Common myeloid progenitor, CD34-positive (primary cell): ENCODE results near the gene MAGI2.

Experiments used
- CTCF ChIA-PET: fragments of 350-600 bp; sonication (Branson Sonifier 250); formaldehyde crosslinking; loops from one replicate; lab custom pipeline; 2021; ENCODE audit warnings: antibody characterized with exemption; lab: Charles Lee
- POLR2A ChIA-PET: fragments of 350-600 bp; sonication (Branson Sonifier 250); formaldehyde crosslinking; loops from one replicate; lab custom pipeline; 2021; ENCODE audit warnings: antibody characterized with exemption; lab: Charles Lee
- DNase-seq, 3 donors: peaks; one replicate each; pipeline versions ENCODE4 v3.0.0 to v3.0.0-alpha.2; 2013
- H3K27ac ChIP-seq, 2 experiments: 1 replicate in 1 of 2; 2 replicates in 1 of 2; pipeline ENCODE4 v1.7.0; 2013; ENCODE audit warnings: inconsistent platforms in 2 of 2, low read length in 2 of 2, mild to moderate bottlenecking in 2 of 2, low read depth in 1 of 2, moderate library complexity in 1 of 2; ENCODE audit not compliant: severe bottlenecking in 2 of 2, insufficient read depth in 1 of 2, poor library complexity in 1 of 2
- H3K27me3 ChIP-seq, 5 experiments: replicated peaks in 2 of 5; 1 replicate in 3 of 5; 2 replicates in 2 of 5; pipeline versions ENCODE4 v1.6.1 to v1.7.0; 2013; ENCODE audit warnings: low read length in 4 of 5, mild to moderate bottlenecking in 2 of 5, moderate library complexity in 2 of 5, inconsistent platforms in 1 of 5; ENCODE audit not compliant: insufficient read depth in 5 of 5, control insufficient read depth in 4 of 5
- H3K36me3 ChIP-seq, 4 experiments: 1 replicate in 2 of 4; 2 replicates in 2 of 4; pipeline versions ENCODE4 v1.6.1 to v1.7.0; 2013; ENCODE audit warnings: low read length in 3 of 4, control low read depth in 1 of 4, mild to moderate bottlenecking in 1 of 4; ENCODE audit not compliant: control insufficient read depth in 4 of 4, insufficient read depth in 4 of 4
- H3K4me1 ChIP-seq, 4 experiments: 1 replicate in 3 of 4; 2 replicates in 1 of 4; pipeline versions ENCODE4 v1.6.1 to v1.7.1; 2013; ENCODE audit warnings: low read length in 3 of 4, mild to moderate bottlenecking in 3 of 4, control low read depth in 1 of 4, inconsistent platforms in 1 of 4, moderate library complexity in 1 of 4; ENCODE audit not compliant: control insufficient read depth in 4 of 4, insufficient read depth in 4 of 4; ENCODE audit errors: control extremely low read depth in 1 of 4
- H3K4me3 ChIP-seq, 7 experiments: 1 replicate in 4 of 7; 2 replicates in 3 of 7; pipeline versions ENCODE4 v1.5.1 to v1.7.0; 2013; ENCODE audit warnings: mild to moderate bottlenecking in 7 of 7, low read length in 6 of 7, moderate library complexity in 6 of 7, inconsistent platforms in 2 of 7, low read depth in 2 of 7, control low read depth in 1 of 7; ENCODE audit not compliant: insufficient read depth in 4 of 7, control insufficient read depth in 1 of 7; ENCODE audit errors: extremely low read depth in 1 of 7
- H3K9me3 ChIP-seq, 5 experiments: 1 replicate in 4 of 5; 2 replicates in 1 of 5; pipeline versions ENCODE4 v1.6.1 to v1.7.1; 2013; ENCODE audit warnings: low read length in 4 of 5, mild to moderate bottlenecking in 2 of 5, inconsistent platforms in 1 of 5, low read depth in 1 of 5, moderate library complexity in 1 of 5; ENCODE audit not compliant: control insufficient read depth in 4 of 5, insufficient read depth in 2 of 5; ENCODE audit errors: control extremely low read depth in 1 of 5
- WGBS: methylation state at CpG from one replicate; pipeline ENCODE4 v1.1.5; 2013; ENCODE audit not compliant: insufficient coverage; 5-methylcytosine and 5-hydroxymethylcytosine counted together

The MAGI2 gene

GRCh38 chr7:78493401-78493800, 960.1 kb downstream of the MAGI2 start:
- CTCF ChIA-PET, result interaction anchor here (0.6 to 1.4 kb wide), 2 partner anchors 87 to 805 kb away, joined by 3 read pairs; no protein-coding TSS in a partner anchor
- no peak for DNase-seq
- POLR2A ChIA-PET, result no interaction called here
- H3K9me3 ChIP-seq, result no peaks in the 10 kb centered on the region
- no peaks in the 10 kb centered on the region for H3K4me1 ChIP-seq
- H3K4me3 ChIP-seq, result no peak overlapping the region
- 100% methylated on average over 2 of the region's 3 CpGs for WGBS
- H3K27ac ChIP-seq, result no peak overlapping the region
- H3K27me3 ChIP-seq, result no peaks in the 10 kb centered on the region
- no peaks in the 10 kb centered on the region for H3K36me3 ChIP-seq

DNA sequence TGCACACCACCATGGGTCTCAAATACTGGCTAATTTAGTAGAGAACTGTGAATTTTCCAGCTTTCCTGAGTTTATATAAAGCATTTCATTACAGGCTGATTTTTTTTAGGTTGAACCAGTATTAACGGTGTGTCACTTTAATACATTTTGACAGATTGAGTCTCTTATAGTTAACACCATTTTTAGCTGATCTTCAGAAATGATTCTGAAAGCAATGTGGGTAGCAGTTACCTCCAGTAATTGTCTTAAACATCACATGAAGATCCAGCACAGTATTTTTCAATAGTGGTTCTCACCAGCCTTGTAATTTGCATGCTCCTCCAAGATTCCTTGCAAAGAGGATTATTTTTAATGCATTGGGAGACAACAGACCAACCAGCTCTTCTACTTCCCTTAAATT, 961.3 kb downstream of the MAGI2 start:
- H3K36me3 ChIP-seq, result no peaks in the 10 kb centered on the region
- H3K4me1 ChIP-seq, result no peaks in the 10 kb centered on the region
- DNase-seq, result no peak
- H3K4me3 ChIP-seq, result no peak overlapping the region
- 100% methylated on average over 1 of the region's 1 CpG for WGBS
- ChIA-PET CTCF (no interaction called here), POLR2A (no interaction called here)
- no peaks in the 10 kb centered on the region for H3K9me3 ChIP-seq
- no peaks in the 10 kb centered on the region for H3K27me3 ChIP-seq
- H3K27ac ChIP-seq, result no peak overlapping the region

DNA sequence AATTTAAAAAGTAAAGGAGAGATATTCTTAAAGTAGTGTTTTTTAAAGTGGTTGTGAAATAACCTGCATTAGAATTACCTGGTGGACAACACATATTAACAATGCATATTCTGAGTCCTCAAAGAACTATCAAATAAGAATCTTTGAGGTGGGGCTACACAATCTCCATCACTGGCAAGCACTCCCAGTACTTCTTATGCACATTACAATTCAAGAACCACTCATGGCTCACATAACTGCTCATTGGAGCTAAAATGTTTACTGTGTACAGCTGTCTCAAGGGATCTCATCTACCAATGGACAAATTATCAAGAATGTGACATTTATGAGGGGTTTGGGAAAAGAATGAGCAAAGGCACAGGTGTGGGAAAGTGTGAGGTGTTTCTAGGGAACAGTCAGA, 962.9 kb downstream of the MAGI2 start:
- Histone ChIP-seq H3K27me3 (no peaks in the 10 kb centered on the region), H3K4me1 (no peaks in the 10 kb centered on the region), H3K27ac (no peak overlapping the region), H3K36me3 (no peaks in the 10 kb centered on the region), H3K9me3 (no peaks in the 10 kb centered on the region), H3K4me3 (no peak overlapping the region)
- POLR2A ChIA-PET, result no interaction called here
- no peak for DNase-seq
- CTCF ChIA-PET, result no interaction called here

- ChIA-PET CTCF (no interaction called here), POLR2A (no interaction called here)
- H3K27ac ChIP-seq, result no peak overlapping the region
- H3K4me3 ChIP-seq, result no peak overlapping the region
- H3K27me3 ChIP-seq, result no peaks in the 10 kb centered on the region
- no peaks in the 10 kb centered on the region for H3K4me1 ChIP-seq
- DNase-seq, result no peak
- H3K36me3 ChIP-seq, result no peaks in the 10 kb centered on the region
- 81% methylated on average over 2 of the region's 5 CpGs for WGBS
- no peaks in the 10 kb centered on the region for H3K9me3 ChIP-seq
These were observed 963.8 kb downstream of the MAGI2 start for GRCh38 chr7:78489476-78490240.

- H3K4me3 ChIP-seq, result no peak overlapping the region
- no peak overlapping the region for H3K27ac ChIP-seq
- H3K4me1 ChIP-seq, result no peaks in the 10 kb centered on the region
- H3K27me3 ChIP-seq, result no peaks in the 10 kb centered on the region
- CTCF ChIA-PET, result no interaction called here
- H3K36me3 ChIP-seq, result no peaks in the 10 kb centered on the region
- DNase-seq, result no peak
- no peaks in the 10 kb centered on the region for H3K9me3 ChIP-seq
- 92% methylated on average over 2 of the region's 5 CpGs for WGBS
- POLR2A ChIA-PET, result no interaction called here
These were observed 966.0 kb downstream of the MAGI2 start for GRCh38 chr7:78487464-78487863.

DNA sequence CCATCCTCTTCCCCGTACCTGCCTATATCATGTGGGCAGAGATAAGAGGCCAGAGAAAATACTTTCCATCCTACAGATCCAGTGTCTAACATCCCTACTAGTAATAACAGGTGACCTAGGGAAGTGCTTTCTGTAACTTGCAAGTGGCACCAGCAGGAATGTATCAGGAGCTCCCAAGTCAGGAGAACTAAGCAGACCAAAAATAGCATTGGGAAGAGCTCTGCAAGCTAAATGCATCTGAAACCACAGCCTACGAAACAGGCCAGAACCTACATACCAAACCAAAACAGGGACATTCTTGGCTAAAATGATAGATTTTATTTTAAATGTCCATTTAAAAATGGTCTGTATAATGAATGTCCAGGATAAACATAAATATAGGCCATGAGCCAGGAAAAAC, 974.1 kb downstream of the MAGI2 start:
- ChIA-PET POLR2A (no interaction called here), CTCF (no interaction called here)
- no peaks in the 10 kb centered on the region for H3K36me3 ChIP-seq
- no peak for DNase-seq
- no peak overlapping the region for H3K4me3 ChIP-seq
- H3K27me3 ChIP-seq, result no peaks in the 10 kb centered on the region
- H3K9me3 ChIP-seq, result no peaks in the 10 kb centered on the region
- 100% methylated on average over 1 of the region's 2 CpGs for WGBS
- no peaks in the 10 kb centered on the region for H3K4me1 ChIP-seq
- H3K27ac ChIP-seq, result no peak overlapping the region

DNA sequence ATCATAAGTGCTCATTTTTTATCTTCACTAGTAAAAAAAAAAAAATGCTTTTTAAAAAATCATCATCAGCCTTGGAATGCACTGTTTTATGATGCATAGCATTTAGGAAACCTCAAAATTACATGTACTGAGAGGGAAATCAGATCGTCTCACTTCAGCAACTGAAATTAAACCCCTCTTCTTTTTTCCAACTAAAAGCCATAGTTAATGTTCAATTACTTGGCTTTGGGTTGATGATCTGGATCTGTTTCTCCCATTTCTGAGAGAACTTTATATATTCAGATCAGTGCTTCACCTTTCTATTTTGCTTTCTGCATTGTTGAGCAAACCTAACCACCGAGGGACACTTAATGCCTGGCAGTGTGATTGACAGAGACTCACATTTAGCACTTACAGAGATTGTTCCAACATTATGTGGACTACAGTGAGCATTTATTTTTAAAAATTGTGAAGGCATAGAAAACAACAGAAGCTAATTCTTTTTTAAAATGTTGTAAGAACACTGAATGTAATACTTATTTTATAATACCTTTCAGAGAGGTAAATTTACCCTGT, 976.5 kb downstream of the MAGI2 start:
- POLR2A ChIA-PET, result no interaction called here
- DNase-seq, result no peak

More for the DNA sequence above, 976.5 kb downstream of the MAGI2 start:
- Histone ChIP-seq H3K9me3 (no peaks in the 10 kb centered on the region), H3K36me3 (no peaks in the 10 kb centered on the region), H3K27ac (no peak overlapping the region), H3K27me3 (no peaks in the 10 kb centered on the region), H3K4me3 (no peak overlapping the region), H3K4me1 (no peaks in the 10 kb centered on the region)
- CTCF ChIA-PET, result interaction anchor here (0.9 kb wide), 1 partner anchor 10 kb away, joined by 3 read pairs; no protein-coding TSS in a partner anchor
- no CpG with 5 or more reads among the region's 2 CpGs for WGBS
